Measurements from ENCODE around the gene LAMB3. TPM values are rescaled to one million over a fixed set of nuclear protein-coding genes. Genes with fewer than 3 reads are reported as not detected.

Gene LAMB3
- total RNA-seq, 1 donor from 2014 or later, result not detected

GRCh38 chr1:209689477-209689876 lies 37.3 kb upstream of the LAMB3 start:
- peaks cover 6% of the 10 kb centered on the region for H3K4me1 Mint-ChIP-seq

DNA sequence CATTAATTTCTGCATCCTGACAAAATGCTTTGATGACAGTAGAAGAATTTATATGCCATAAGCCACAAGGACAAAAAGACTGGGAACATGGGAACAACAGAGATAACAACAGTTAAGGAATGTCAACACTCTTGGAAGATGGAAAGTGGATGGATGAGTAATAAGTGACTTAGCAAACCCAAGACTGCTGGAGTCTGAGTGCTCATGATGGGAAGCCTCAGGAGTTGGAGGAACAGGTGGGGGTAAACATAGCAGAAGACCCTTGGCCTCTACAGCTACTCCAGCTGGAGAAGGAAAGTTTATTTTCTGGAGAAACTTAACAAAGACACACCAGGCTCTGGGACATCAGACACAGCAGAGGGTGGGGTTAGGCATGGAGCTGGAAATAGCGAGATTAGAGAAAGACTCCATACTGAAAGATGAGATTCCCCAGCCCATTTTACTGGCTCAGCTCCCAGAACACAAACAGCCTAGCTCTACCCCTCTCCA lies 36.6 kb upstream of the LAMB3 start:
- peaks cover 3% of the 10 kb centered on the region for H3K27me3 Mint-ChIP-seq (ENCODE audit: insufficient read depth, low read depth)
- H3K9me3 Mint-ChIP-seq, result no peaks in the 10 kb centered on the region
- DNase-seq (ENCODE audit: low spot score), result no peak
- H3K79me2 ChIP-seq (ENCODE audit: low read depth), result no peaks in the 10 kb centered on the region
- no peak overlapping the region for H3K4me3 ChIP-seq
- no peaks in the 10 kb centered on the region for H4K20me1 ChIP-seq (ENCODE audit: low read depth)
- no peak overlapping the region for H2AFZ ChIP-seq (replicated peaks)
- H3K4me1 Mint-ChIP-seq, result peaks cover 6% of the 10 kb centered on the region
- H3K4me3 Mint-ChIP-seq, result no peak overlapping the region
- peaks cover 9% of the 10 kb centered on the region for H3K27me3 ChIP-seq
- TF ChIP-seq EZH2 (IDR thresholded peaks at IDR 0.05) (no peak), EZH2phosphoT487 (IDR thresholded peaks at IDR 0.05) (no peak), CTCF (IDR thresholded peaks at IDR 0.05) (no peak)
- H3K27ac Mint-ChIP-seq, result no peak overlapping the region
- no peaks in the 10 kb centered on the region for H3K9me3 ChIP-seq (ENCODE audit: low read depth)
- H3K36me3 ChIP-seq, result no peaks in the 10 kb centered on the region
- no peak overlapping the region for H3K9ac ChIP-seq
- H3F3A ChIP-seq (ENCODE audit: low read depth), result no peaks in the 10 kb centered on the region
- H3K4me1 ChIP-seq, result peaks cover 6% of the 10 kb centered on the region
- no peak overlapping the region for H3K4me2 ChIP-seq
- H3K27ac ChIP-seq, result no peak overlapping the region
- no peaks in the 10 kb centered on the region for H3K36me3 Mint-ChIP-seq

More at GRCh38 chr1:209689477-209689876, 37.3 kb upstream of the LAMB3 start:
- no peaks in the 10 kb centered on the region for H3K79me2 ChIP-seq (ENCODE audit: low read depth)
- H3K4me1 ChIP-seq, result peaks cover 6% of the 10 kb centered on the region
- no peak for DNase-seq (ENCODE audit: low spot score)
- no peak overlapping the region for H3K9ac ChIP-seq
- no peak overlapping the region for H3K4me2 ChIP-seq
- H3K27ac ChIP-seq, result no peak overlapping the region
- no peaks in the 10 kb centered on the region for H4K20me1 ChIP-seq (ENCODE audit: low read depth)
- H3F3A ChIP-seq (ENCODE audit: low read depth), result no peaks in the 10 kb centered on the region
- H3K9me3 Mint-ChIP-seq, result no peaks in the 10 kb centered on the region
- H3K27ac Mint-ChIP-seq, result no peak overlapping the region
- TF ChIP-seq CTCF (IDR thresholded peaks at IDR 0.05) (no peak), EZH2 (IDR thresholded peaks at IDR 0.05) (no peak), EZH2phosphoT487 (IDR thresholded peaks at IDR 0.05) (no peak)
- H2AFZ ChIP-seq (replicated peaks), result no peak overlapping the region
- no peaks in the 10 kb centered on the region for H3K36me3 Mint-ChIP-seq
- H3K36me3 ChIP-seq, result no peaks in the 10 kb centered on the region
- no peak overlapping the region for H3K4me3 Mint-ChIP-seq
- H3K27me3 Mint-ChIP-seq (ENCODE audit: insufficient read depth, low read depth), result peaks cover 10% of the 10 kb centered on the region
- H3K4me3 ChIP-seq, result no peak overlapping the region
- no peaks in the 10 kb centered on the region for H3K9me3 ChIP-seq (ENCODE audit: low read depth)
- H3K27me3 ChIP-seq, result peaks cover 16% of the 10 kb centered on the region

DNA sequence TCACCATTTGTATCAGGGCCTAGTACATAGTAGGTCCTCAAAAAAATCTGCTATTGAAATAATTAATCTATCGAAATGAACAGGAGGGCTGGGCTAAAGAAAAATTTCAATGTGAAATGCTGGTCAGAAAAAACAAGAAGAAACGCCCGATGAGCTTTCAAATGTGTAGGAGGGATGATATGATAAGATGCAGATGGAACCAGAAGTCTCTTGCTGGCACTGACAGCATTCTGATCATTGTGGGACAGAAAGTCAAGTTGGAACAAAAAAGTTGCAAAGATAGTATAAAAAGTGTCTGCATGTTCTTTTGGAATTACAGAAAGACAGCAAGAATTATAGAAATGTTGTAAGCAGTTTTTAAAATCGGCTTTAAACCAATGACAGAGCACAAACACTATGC lies 34.1 kb upstream of the LAMB3 start:
- Histone ChIP-seq H4K20me1 (ENCODE audit: low read depth) (no peaks in the 10 kb centered on the region), H3K79me2 (ENCODE audit: low read depth) (no peaks in the 10 kb centered on the region), H3K9ac (no peak overlapping the region), H3K4me1 (peaks cover 6% of the 10 kb centered on the region), H3K27ac (no peak overlapping the region), H3K4me2 (no peak overlapping the region), H3K27me3 (peaks cover 23% of the 10 kb centered on the region), H3K36me3 (no peaks in the 10 kb centered on the region), H2AFZ (replicated peaks) (no peak overlapping the region), H3K4me3 (no peak overlapping the region), H3F3A (ENCODE audit: low read depth) (no peaks in the 10 kb centered on the region), H3K9me3 (ENCODE audit: low read depth) (no peaks in the 10 kb centered on the region)
- Mint-ChIP-seq H3K27me3 (ENCODE audit: insufficient read depth, low read depth) (peaks cover 3% of the 10 kb centered on the region), H3K9me3 (no peaks in the 10 kb centered on the region), H3K4me1 (peaks cover 3% of the 10 kb centered on the region), H3K4me3 (no peak overlapping the region), H3K36me3 (no peaks in the 10 kb centered on the region), H3K27ac (no peak overlapping the region)
- DNase-seq (ENCODE audit: low spot score), result no peak
- TF ChIP-seq EZH2 (IDR thresholded peaks at IDR 0.05) (no peak), CTCF (IDR thresholded peaks at IDR 0.05) (no peak), EZH2phosphoT487 (IDR thresholded peaks at IDR 0.05) (no peak)
